A549 (cell line): ENCODE data around the gene RELN.

Source experiments
- CTCF ChIP-seq: fragments of >200 bp; sonication (Bioruptor Twin); formaldehyde crosslinking; IDR thresholded peaks from 3 replicates; pipeline ENCODE4 v1.5.1; 2016
- EHF ChIP-seq: fragments of 250-450 bp; sonication (Bioruptor Pico); IDR thresholded peaks from 2 replicates; pipeline ENCODE4 v1.5.0; 2020; ENCODE audit warnings: mild to moderate bottlenecking
- HOXA7 ChIP-seq: fragments of 250-450 bp; sonication (Bioruptor Pico); IDR thresholded peaks from 2 replicates; pipeline ENCODE4 v1.5.0; 2020; ENCODE audit warnings: mild to moderate bottlenecking, moderate library complexity
- KDM1A ChIP-seq: fragments of 200-600 bp; sonication (generic); IDR thresholded peaks from 2 replicates; pipeline ENCODE4 v1.6.1; 2016; ENCODE audit warnings: low read depth, mild to moderate bottlenecking
- REST ChIP-seq: fragments of 200-600 bp; sonication (generic); IDR thresholded peaks from 2 replicates; pipeline ENCODE4 v1.6.1; 2016; ENCODE audit warnings: antibody characterized with exemption, mild to moderate bottlenecking, moderate library complexity
- SREBF2 ChIP-seq: fragments of 450-650 bp; IDR thresholded peaks from 2 replicates; pipeline ENCODE4 v1.6.1; 2014; ENCODE audit warnings: mild to moderate bottlenecking, moderate library complexity
- ZC3H11A ChIP-seq: fragments of 450-650 bp; IDR thresholded peaks from 2 replicates; pipeline ENCODE4 v1.6.1; 2014; ENCODE audit warnings: antibody characterized with exemption, mild to moderate bottlenecking

- no peak for TF ChIP-seq SREBF2
- TF ChIP-seq CTCF = no peak
- TF ChIP-seq KDM1A = no peak
- TF ChIP-seq REST = no peak
- TF ChIP-seq EHF (CRISPR knock-in tag) = no peak
- TF ChIP-seq ZC3H11A = no peak
- TF ChIP-seq HOXA7 (CRISPR knock-in tag) = no peak
These were observed 132.0 kb downstream of the RELN start for GRCh38 chr7:103857435-103857834.
